Measurements from ENCODE around the gene HNMT. TPM values are rescaled to one million over a fixed set of nuclear protein-coding genes. Genes with fewer than 3 reads are reported as not detected.

The HNMT gene
- total and polyA plus RNA-seq, 2 of the 13 experiments (the other 11 are each of a cell fraction or from before 2014, with no cell fraction given): 279 to 309 TPM

DNA sequence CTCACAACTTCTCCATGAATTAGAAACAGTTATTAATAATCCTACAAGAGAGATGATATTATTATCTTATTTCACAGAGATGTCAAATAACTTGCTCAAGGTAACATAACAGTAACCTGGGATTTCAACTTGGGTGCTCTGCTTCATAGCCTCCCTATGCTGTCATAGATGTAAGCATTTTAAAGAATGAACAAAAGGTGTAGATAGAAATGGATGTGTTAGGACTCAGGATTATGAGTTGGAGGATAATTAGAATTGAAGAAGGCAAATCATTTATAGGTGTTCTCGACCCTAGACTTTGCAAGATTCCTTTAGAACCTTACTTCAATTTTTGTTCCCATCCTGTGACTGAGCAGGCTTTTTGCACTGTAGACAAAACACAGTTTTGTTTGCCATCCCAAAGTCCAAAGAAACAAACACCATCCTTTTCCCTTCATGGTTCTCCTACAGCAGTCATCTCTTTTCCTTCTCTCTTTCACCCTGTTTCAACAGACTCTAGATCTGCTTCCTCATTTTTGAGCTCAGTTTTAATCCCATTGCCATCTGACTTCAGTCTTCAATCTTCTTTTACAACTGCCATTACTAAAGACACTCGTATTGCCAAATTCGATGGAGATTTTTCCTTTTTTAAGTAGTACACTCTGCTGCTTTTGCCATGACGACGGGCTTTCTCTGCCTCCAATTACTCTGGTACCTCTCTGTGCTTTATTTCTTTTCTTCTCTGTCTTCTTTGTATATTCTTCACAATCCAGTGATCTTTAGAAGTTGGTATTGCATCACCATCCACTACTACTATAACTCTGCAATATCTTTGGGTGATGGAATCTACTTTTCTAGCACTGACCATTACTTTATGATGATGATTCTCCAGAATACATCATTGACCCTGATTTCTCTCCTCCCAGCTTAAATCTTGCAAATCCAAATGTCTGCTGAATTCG is 4.5 kb downstream of the HNMT start (continued):
- TF ChIP-seq ZNF704 (CRISPR knock-in tag; IDR thresholded peaks at IDR 0.05; ENCODE audit: borderline replicate concordance) (no peak), ZNF205 (CRISPR knock-in tag; IDR thresholded peaks at IDR 0.05) (0 out of 2 replicates have a peak, but pooled peaks have one; percentile 33), TCF7 (IDR thresholded peaks at IDR 0.05; ENCODE audit: low read depth) (0 out of 2 replicates have a peak, but pooled peaks have one; percentile 31), PPARG (CRISPR knock-in tag; conservative IDR thresholded peaks at IDR 0.05) (peak; percentile 77; the same call in 1 of the 2 replicates), NCOA2 (CRISPR knock-in tag; IDR thresholded peaks at IDR 0.05) (peak; percentile 75), SOX6 (IDR thresholded peaks at IDR 0.05) (no peak), SOX6 (CRISPR knock-in tag; IDR thresholded peaks at IDR 0.05) (peak; percentile 79), POLR2A (IDR thresholded peaks at IDR 0.05; ENCODE audit: insufficient read depth in 1 of 2, low read depth in 2 of 2, low read length in 2 of 2) (peak; percentile 23 to 75; a peak in 3 of 4 replicates), DNMT3B (CRISPR knock-in tag; conservative IDR thresholded peaks at IDR 0.05) (0 out of 2 replicates have a peak, but pooled peaks have one; percentile 19), REL (CRISPR knock-in tag; conservative IDR thresholded peaks at IDR 0.05) (no peak), ZNF253 (CRISPR knock-in tag; IDR thresholded peaks at IDR 0.05; ENCODE audit: borderline replicate concordance) (no peak), ZNF251 (CRISPR knock-in tag; IDR thresholded peaks at IDR 0.05) (no peak), ZNF644 (CRISPR knock-in tag; IDR thresholded peaks at IDR 0.05; ENCODE audit: low read depth) (peak; percentile 66; the same call in 1 of the 2 replicates), TCF12 (IDR thresholded peaks at IDR 0.05) (no peak), TCF12 (CRISPR knock-in tag; IDR thresholded peaks at IDR 0.05) (no peak), ZBTB7A (CRISPR knock-in tag; IDR thresholded peaks at IDR 0.05) (no peak), MAFG (CRISPR knock-in tag; IDR thresholded peaks at IDR 0.05) (0 out of 2 replicates have a peak, but pooled peaks have one; percentile 41), ZNF496 (CRISPR knock-in tag; IDR thresholded peaks at IDR 0.05; ENCODE audit: insufficient replicate concordance) (no peak)
- TF ChIP-seq, protein P1, sequence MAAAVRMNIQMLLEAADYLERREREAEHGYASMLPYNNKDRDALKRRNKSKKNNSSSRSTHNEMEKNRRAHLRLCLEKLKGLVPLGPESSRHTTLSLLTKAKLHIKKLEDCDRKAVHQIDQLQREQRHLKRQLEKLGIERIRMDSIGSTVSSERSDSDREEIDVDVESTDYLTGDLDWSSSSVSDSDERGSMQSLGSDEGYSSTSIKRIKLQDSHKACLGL (CRISPR knock-in tag; IDR thresholded peaks at IDR 0.05): no peak
- TF ChIP-seq, protein P2, sequence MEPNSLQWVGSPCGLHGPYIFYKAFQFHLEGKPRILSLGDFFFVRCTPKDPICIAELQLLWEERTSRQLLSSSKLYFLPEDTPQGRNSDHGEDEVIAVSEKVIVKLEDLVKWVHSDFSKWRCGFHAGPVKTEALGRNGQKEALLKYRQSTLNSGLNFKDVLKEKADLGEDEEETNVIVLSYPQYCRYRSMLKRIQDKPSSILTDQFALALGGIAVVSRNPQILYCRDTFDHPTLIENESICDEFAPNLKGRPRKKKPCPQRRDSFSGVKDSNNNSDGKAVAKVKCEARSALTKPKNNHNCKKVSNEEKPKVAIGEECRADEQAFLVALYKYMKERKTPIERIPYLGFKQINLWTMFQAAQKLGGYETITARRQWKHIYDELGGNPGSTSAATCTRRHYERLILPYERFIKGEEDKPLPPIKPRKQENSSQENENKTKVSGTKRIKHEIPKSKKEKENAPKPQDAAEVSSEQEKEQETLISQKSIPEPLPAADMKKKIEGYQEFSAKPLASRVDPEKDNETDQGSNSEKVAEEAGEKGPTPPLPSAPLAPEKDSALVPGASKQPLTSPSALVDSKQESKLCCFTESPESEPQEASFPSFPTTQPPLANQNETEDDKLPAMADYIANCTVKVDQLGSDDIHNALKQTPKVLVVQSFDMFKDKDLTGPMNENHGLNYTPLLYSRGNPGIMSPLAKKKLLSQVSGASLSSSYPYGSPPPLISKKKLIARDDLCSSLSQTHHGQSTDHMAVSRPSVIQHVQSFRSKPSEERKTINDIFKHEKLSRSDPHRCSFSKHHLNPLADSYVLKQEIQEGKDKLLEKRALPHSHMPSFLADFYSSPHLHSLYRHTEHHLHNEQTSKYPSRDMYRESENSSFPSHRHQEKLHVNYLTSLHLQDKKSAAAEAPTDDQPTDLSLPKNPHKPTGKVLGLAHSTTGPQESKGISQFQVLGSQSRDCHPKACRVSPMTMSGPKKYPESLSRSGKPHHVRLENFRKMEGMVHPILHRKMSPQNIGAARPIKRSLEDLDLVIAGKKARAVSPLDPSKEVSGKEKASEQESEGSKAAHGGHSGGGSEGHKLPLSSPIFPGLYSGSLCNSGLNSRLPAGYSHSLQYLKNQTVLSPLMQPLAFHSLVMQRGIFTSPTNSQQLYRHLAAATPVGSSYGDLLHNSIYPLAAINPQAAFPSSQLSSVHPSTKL (CRISPR knock-in tag; IDR thresholded peaks at IDR 0.05): peak; percentile 82
- TF ChIP-seq, protein P3, sequence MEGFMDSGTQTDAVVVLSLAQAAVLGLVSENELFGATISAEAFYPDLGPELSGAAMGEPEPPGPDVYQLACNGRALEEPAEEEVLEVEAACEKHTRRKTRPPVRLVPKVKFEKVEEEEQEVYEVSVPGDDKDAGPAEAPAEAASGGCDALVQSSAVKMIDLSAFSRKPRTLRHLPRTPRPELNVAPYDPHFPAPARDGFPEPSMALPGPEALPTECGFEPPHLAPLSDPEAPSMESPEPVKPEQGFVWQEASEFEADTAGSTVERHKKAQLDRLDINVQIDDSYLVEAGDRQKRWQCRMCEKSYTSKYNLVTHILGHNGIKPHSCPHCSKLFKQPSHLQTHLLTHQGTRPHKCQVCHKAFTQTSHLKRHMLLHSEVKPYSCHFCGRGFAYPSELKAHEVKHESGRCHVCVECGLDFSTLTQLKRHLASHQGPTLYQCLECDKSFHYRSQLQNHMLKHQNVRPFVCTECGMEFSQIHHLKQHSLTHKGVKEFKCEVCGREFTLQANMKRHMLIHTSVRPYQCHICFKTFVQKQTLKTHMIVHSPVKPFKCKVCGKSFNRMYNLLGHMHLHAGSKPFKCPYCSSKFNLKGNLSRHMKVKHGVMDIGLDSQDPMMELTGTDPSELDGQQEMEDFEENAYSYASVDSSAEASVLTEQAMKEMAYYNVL (CRISPR knock-in tag; IDR thresholded peaks at IDR 0.05; ENCODE audit: borderline replicate concordance): peak; percentile 100
- TF ChIP-seq, protein P4, sequence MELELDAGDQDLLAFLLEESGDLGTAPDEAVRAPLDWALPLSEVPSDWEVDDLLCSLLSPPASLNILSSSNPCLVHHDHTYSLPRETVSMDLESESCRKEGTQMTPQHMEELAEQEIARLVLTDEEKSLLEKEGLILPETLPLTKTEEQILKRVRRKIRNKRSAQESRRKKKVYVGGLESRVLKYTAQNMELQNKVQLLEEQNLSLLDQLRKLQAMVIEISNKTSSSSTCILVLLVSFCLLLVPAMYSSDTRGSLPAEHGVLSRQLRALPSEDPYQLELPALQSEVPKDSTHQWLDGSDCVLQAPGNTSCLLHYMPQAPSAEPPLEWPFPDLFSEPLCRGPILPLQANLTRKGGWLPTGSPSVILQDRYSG (CRISPR knock-in tag; IDR thresholded peaks at IDR 0.05): no peak

Data from HepG2 (cell line).